Measurements from ENCODE around the gene ABCA7.

Gene ABCA7

GRCh38 chr19:1040476-1041271 lies 767 bp downstream of the ABCA7 start:
- peak; percentile 80 for DNase-seq (ENCODE audit: low read depth)

- DNase-seq (ENCODE audit: low read depth): no peak
Measured at GRCh38 chr19:1041272-1041834, 1.4 kb downstream of the ABCA7 start.

- no peak for DNase-seq (ENCODE audit: low read depth)
Measured at GRCh38 chr19:1041835-1042685, 2.2 kb downstream of the ABCA7 start.

GRCh38 chr19:1042689-1043511 lies 3.0 kb downstream of the ABCA7 start:
- DNase-seq (ENCODE audit: low read depth): no peak

GRCh38 chr19:1045247-1045603 lies 5.3 kb downstream of the ABCA7 start:
- no peak for DNase-seq (ENCODE audit: low read depth)

GRCh38 chr19:1046117-1046626 lies 6.3 kb downstream of the ABCA7 start:
- DNase-seq (ENCODE audit: low read depth): no peak

GRCh38 chr19:1046836-1047695 lies 7.2 kb downstream of the ABCA7 start:
- DNase-seq (ENCODE audit: low read depth): no peak

GRCh38 chr19:1047696-1048147 lies 7.8 kb downstream of the ABCA7 start:
- no peak for DNase-seq (ENCODE audit: low read depth)

GRCh38 chr19:1049106-1049505 lies 9.2 kb downstream of the ABCA7 start:
- DNase-seq (ENCODE audit: low read depth): no peak

GRCh38 chr19:1049800-1050199 lies 9.9 kb downstream of the ABCA7 start:
- DNase-seq (ENCODE audit: low read depth): no peak

- DNase-seq (ENCODE audit: low read depth): no peak
Measured at GRCh38 chr19:1050989-1051788, 11.3 kb downstream of the ABCA7 start.

GRCh38 chr19:1051791-1052190 lies 11.9 kb downstream of the ABCA7 start:
- no peak for DNase-seq (ENCODE audit: low read depth)

- no peak for DNase-seq (ENCODE audit: low read depth)
Measured at GRCh38 chr19:1052349-1052975, 12.6 kb downstream of the ABCA7 start.

GRCh38 chr19:1053176-1054101 lies 13.5 kb downstream of the ABCA7 start:
- no peak for DNase-seq (ENCODE audit: low read depth)

GRCh38 chr19:1054102-1055027 lies 14.5 kb downstream of the ABCA7 start:
- no peak for DNase-seq (ENCODE audit: low read depth)

GRCh38 chr19:1055028-1055425 lies 15.1 kb downstream of the ABCA7 start:
- no peak for DNase-seq (ENCODE audit: low read depth)
